Activated naive CD4-positive, alpha-beta T cell (primary cell): ENCODE measurements around the gene KIF7.

Source experiments
- DNase-seq, 4 experiments: peaks; one replicate each; lab custom pipeline; 2025; lab: John Stamatoyannopoulos, UW

The KIF7 gene

GRCh38 chr15:89647191-89647851, 7.9 kb downstream of the KIF7 start:
- peak; percentile 26 to 58 (median 38) for DNase-seq

- no peak for DNase-seq
Measured at GRCh38 chr15:89646416-89647141, 8.7 kb downstream of the KIF7 start.

- DNase-seq = no peak
Measured at GRCh38 chr15:89645680-89646079, 9.6 kb downstream of the KIF7 start.

GRCh38 chr15:89642106-89642505, 13.2 kb downstream of the KIF7 start:
- no peak for DNase-seq

- no peak for DNase-seq
Measured at GRCh38 chr15:89641053-89641452, 14.2 kb downstream of the KIF7 start.

GRCh38 chr15:89640245-89640644, 15.0 kb downstream of the KIF7 start:
- no peak for DNase-seq

- no peak for DNase-seq
Measured at GRCh38 chr15:89633585-89633984, 21.7 kb downstream of the KIF7 start.

- DNase-seq = no peak
Measured at GRCh38 chr15:89632563-89633430, 22.5 kb downstream of the KIF7 start.

- no peak for DNase-seq
Measured at GRCh38 chr15:89631902-89632264, 23.4 kb downstream of the KIF7 start.

- DNase-seq = no peak
Measured at GRCh38 chr15:89630974-89631901, 24.0 kb downstream of the KIF7 start.

GRCh38 chr15:89630260-89630659, 25.0 kb downstream of the KIF7 start:
- no peak for DNase-seq

- no peak for DNase-seq
Measured at GRCh38 chr15:89629829-89630228, 25.4 kb downstream of the KIF7 start.

- DNase-seq = no peak
Measured at GRCh38 chr15:89628806-89629715, 26.2 kb downstream of the KIF7 start.

GRCh38 chr15:89628301-89628700, 27.0 kb downstream of the KIF7 start:
- no peak for DNase-seq

GRCh38 chr15:89627256-89627970, 27.9 kb downstream of the KIF7 start:
- DNase-seq = no peak

- DNase-seq = no peak
Measured at GRCh38 chr15:89625716-89626115, 29.6 kb downstream of the KIF7 start.

- DNase-seq = no peak
Measured at GRCh38 chr15:89623165-89623564, 32.1 kb downstream of the KIF7 start.

GRCh38 chr15:89621547-89621946, 33.7 kb downstream of the KIF7 start:
- DNase-seq = no peak

- DNase-seq = no peak
Measured at GRCh38 chr15:89616228-89616627, 39.0 kb downstream of the KIF7 start.

- DNase-seq = no peak
Measured at GRCh38 chr15:89615135-89615534, 40.1 kb downstream of the KIF7 start.
